ENCODE results near the gene TRIM2.

DNA sequence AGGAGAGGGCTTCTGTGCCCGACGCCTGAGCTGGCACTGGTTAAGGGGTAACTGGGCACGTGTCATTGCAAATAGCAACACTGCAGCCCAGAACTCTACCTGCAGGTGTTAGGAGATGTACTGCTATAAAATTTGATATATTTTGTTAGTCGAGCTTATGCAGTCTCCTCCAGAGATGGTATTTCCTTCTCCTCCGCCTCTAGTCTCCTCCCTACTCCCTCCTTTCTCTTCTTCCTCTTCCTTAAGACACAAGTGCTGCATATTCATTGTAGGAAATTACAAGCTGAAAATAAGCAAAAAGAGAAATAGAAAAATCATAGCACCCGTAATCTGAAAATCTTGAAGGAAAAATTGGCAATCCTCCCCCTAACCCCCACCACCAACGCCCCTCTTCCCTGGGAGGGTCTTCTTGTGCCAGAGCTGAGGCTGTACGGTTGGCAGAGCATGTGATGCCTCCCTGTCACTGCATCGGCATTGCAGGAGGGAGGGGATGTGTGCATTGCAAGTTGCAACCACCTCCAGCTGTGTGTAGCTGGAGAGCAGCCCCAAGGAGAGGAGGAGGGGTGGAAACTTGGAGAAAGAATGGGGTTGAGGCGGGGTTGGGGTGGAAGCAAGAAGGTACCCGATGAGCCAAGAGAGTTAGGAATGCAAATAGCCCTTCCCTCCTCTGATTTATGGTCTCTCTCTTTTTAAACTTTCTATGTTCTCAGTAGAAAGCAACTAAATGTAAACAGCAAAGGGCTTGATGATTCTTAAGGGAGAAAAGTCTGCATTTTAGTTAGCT lies 92.0 kb downstream of the TRIM2 start:
- TF ChIP-seq, protein P1, sequence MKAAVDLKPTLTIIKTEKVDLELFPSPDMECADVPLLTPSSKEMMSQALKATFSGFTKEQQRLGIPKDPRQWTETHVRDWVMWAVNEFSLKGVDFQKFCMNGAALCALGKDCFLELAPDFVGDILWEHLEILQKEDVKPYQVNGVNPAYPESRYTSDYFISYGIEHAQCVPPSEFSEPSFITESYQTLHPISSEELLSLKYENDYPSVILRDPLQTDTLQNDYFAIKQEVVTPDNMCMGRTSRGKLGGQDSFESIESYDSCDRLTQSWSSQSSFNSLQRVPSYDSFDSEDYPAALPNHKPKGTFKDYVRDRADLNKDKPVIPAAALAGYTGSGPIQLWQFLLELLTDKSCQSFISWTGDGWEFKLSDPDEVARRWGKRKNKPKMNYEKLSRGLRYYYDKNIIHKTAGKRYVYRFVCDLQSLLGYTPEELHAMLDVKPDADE (IDR thresholded peaks at IDR 0.05): no peak
- TF ChIP-seq EZH2 (IDR thresholded peaks at IDR 0.05; ENCODE audit: low read depth, unreplicated experiment): no peak
- TF ChIP-seq, protein P2, sequence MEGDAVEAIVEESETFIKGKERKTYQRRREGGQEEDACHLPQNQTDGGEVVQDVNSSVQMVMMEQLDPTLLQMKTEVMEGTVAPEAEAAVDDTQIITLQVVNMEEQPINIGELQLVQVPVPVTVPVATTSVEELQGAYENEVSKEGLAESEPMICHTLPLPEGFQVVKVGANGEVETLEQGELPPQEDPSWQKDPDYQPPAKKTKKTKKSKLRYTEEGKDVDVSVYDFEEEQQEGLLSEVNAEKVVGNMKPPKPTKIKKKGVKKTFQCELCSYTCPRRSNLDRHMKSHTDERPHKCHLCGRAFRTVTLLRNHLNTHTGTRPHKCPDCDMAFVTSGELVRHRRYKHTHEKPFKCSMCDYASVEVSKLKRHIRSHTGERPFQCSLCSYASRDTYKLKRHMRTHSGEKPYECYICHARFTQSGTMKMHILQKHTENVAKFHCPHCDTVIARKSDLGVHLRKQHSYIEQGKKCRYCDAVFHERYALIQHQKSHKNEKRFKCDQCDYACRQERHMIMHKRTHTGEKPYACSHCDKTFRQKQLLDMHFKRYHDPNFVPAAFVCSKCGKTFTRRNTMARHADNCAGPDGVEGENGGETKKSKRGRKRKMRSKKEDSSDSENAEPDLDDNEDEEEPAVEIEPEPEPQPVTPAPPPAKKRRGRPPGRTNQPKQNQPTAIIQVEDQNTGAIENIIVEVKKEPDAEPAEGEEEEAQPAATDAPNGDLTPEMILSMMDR (conservative IDR thresholded peaks at IDR 0.05; ENCODE audit: low read depth in 2 of 2): no peak
- no peak for TF ChIP-seq POLR2AphosphoS5 (IDR thresholded peaks at IDR 0.05; ENCODE audit: low read depth)
- TF ChIP-seq EZH2phosphoT487 (IDR thresholded peaks at IDR 0.05; ENCODE audit: unreplicated experiment): no peak
- no peak for TF ChIP-seq CREB1 (CRISPR knock-in tag; IDR thresholded peaks at IDR 0.05; ENCODE audit: low read depth)
- TF ChIP-seq, protein P3, sequence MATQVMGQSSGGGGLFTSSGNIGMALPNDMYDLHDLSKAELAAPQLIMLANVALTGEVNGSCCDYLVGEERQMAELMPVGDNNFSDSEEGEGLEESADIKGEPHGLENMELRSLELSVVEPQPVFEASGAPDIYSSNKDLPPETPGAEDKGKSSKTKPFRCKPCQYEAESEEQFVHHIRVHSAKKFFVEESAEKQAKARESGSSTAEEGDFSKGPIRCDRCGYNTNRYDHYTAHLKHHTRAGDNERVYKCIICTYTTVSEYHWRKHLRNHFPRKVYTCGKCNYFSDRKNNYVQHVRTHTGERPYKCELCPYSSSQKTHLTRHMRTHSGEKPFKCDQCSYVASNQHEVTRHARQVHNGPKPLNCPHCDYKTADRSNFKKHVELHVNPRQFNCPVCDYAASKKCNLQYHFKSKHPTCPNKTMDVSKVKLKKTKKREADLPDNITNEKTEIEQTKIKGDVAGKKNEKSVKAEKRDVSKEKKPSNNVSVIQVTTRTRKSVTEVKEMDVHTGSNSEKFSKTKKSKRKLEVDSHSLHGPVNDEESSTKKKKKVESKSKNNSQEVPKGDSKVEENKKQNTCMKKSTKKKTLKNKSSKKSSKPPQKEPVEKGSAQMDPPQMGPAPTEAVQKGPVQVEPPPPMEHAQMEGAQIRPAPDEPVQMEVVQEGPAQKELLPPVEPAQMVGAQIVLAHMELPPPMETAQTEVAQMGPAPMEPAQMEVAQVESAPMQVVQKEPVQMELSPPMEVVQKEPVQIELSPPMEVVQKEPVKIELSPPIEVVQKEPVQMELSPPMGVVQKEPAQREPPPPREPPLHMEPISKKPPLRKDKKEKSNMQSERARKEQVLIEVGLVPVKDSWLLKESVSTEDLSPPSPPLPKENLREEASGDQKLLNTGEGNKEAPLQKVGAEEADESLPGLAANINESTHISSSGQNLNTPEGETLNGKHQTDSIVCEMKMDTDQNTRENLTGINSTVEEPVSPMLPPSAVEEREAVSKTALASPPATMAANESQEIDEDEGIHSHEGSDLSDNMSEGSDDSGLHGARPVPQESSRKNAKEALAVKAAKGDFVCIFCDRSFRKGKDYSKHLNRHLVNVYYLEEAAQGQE (IDR thresholded peaks at IDR 0.05; ENCODE audit: unreplicated experiment): no peak
- TF ChIP-seq STAT1 (IDR thresholded peaks at IDR 0.05; ENCODE audit: unreplicated experiment): no peak
